Raji (cell line): Measurements from ENCODE around the gene TEX101.

ENCODE experiments used
- POLR2A ChIP-seq: IDR thresholded peaks from 2 replicates; pipeline ENCODE4 v1.6.1; 2011; ENCODE audit warnings: low read depth, low read length, control low read depth; ENCODE audit not compliant: insufficient read depth

TEX101 gene

GRCh38 chr19:43450545-43450997 lies 35.9 kb downstream of the TEX101 start:
- no peak for TF ChIP-seq POLR2A

GRCh38 chr19:43452582-43452981 lies 37.9 kb downstream of the TEX101 start:
- TF ChIP-seq POLR2A, result no peak

- no peak for TF ChIP-seq POLR2A
Observed at GRCh38 chr19:43454031-43454430, 39.3 kb downstream of the TEX101 start.

GRCh38 chr19:43455321-43456113 lies 40.8 kb downstream of the TEX101 start:
- no peak for TF ChIP-seq POLR2A

GRCh38 chr19:43457809-43458208 lies 43.1 kb downstream of the TEX101 start:
- no peak for TF ChIP-seq POLR2A

- no peak for TF ChIP-seq POLR2A
Observed at GRCh38 chr19:43460362-43461016, 45.8 kb downstream of the TEX101 start.

- TF ChIP-seq POLR2A, result no peak
Observed at GRCh38 chr19:43461303-43461702, 46.6 kb downstream of the TEX101 start.

- no peak for TF ChIP-seq POLR2A
Observed at GRCh38 chr19:43462383-43462782, 47.7 kb downstream of the TEX101 start.

- no peak for TF ChIP-seq POLR2A
Observed at GRCh38 chr19:43462785-43463380, 48.2 kb downstream of the TEX101 start.

- TF ChIP-seq POLR2A, result no peak
Observed at GRCh38 chr19:43463381-43464133, 48.9 kb downstream of the TEX101 start.

- TF ChIP-seq POLR2A, result no peak
Observed at GRCh38 chr19:43464134-43464775, 49.6 kb downstream of the TEX101 start.

- TF ChIP-seq POLR2A, result no peak
Observed at GRCh38 chr19:43465468-43466120, 50.9 kb downstream of the TEX101 start, which contains the start of gene LYPD3. LYPD3 (minus strand) TSS chr19:43465608; CDS start chr19:43465571, 37 bp downstream.

GRCh38 chr19:43466793-43467192 lies 52.1 kb downstream of the TEX101 start:
- no peak for TF ChIP-seq POLR2A

- no peak for TF ChIP-seq POLR2A
Observed at GRCh38 chr19:43467276-43467675, 52.6 kb downstream of the TEX101 start.
